GM21360 (cell line): ENCODE data around the gene NEK6.

Experiments used
- ATAC-seq: cut with Tn5 transposase; IDR thresholded peaks from one replicate; pipeline ENCODE4 v1.9.1; 2021; ENCODE audit warnings: mild to moderate bottlenecking, moderate library complexity; ENCODE audit not compliant: unreplicated experiment

NEK6 gene

DNA sequence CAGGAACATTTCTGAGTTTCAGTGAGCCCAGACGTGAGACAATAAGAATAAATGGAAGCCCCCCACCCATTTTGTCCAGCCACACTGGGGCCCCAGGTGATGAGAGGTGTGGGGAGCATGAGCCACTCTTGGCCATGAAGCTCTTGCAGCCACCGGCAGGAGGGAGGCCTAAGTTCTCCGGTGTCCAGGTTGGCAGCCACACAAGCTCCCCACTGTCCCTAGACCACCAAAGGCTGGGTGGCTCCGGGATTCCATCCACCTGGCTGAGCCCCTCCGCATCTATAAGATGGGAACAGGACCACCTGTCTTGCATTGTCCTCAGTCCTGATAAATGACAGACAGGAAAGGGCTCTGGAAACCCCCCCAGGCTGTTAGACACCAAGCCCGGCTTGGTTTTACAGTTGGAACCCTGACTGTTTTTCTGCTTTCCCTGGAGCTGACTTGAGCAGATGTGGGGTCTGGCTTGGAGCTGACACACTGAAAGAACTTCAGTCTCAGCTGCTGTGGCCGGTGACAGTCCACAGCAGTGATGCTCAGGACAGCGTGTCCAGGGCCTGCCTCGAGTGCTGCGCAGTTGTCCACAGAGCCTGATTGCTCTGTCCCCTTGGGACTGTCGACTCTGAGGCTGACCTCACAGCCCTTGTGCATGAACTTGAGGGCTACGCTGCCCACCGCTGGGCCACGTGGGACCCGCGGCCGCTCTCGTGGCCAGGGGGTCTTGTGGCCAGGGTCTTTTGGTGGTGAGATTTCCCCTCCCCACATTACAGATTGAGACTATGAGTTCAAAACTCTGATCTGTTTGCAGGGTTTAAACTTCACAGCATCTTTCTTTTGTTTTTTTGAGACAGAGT lies 82.7 kb downstream of the NEK6 start:
- ATAC-seq: no peak

DNA sequence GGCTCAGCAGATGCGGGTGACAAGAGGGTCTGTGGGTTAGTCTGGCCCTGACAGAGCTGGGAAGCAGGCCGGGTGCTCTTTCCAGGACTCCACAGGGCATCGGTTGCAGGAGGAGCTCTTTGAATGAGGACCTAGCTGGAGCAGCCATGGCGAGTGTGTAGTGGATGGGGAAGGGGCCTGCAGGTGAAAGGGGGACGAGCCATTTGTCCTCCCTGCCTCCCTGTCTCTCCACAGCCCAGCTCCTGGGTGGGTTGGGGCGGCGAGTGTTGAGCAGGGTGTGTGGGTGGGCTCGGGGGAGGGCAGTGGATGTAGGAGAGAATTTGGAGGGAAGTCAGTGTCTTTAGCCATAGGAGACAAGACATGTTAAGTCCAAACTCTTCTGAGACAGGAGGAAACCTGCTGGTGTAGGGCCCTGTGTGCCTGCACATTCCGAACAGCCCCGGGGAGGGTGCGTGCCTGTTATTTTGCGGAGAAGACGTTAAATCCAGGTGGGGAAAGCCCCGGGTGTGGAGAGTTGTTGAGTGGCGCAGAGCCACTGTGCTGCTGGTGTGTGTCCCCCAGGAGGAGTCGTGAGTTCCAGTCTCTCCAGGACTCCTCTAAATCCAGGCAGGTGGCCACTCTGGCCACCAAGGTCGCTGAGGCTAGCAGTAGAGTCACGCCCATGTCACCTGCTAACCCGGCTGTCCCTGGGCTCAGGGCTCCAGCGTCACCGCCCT lies 83.9 kb downstream of the NEK6 start:
- ATAC-seq: no peak

DNA sequence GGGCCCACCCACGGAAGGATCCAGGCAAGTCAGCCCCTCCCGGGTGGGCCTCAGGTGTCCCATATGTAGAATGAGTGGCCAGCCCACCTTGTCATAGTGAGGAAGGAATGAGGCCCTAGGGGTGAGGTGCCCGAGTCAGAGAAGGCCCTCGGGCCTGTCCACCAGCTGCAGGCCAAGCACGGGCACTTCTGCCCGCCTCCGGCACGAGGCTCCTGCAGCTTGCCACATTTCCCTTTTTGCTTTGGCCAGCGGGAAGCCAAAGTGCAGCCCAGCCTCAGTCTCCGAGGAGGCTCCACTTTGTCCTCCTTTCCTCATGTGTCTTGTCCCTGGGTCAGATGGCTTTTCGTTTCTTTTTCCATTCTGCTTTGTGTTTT lies 84.6 kb downstream of the NEK6 start:
- ATAC-seq: no peak

DNA sequence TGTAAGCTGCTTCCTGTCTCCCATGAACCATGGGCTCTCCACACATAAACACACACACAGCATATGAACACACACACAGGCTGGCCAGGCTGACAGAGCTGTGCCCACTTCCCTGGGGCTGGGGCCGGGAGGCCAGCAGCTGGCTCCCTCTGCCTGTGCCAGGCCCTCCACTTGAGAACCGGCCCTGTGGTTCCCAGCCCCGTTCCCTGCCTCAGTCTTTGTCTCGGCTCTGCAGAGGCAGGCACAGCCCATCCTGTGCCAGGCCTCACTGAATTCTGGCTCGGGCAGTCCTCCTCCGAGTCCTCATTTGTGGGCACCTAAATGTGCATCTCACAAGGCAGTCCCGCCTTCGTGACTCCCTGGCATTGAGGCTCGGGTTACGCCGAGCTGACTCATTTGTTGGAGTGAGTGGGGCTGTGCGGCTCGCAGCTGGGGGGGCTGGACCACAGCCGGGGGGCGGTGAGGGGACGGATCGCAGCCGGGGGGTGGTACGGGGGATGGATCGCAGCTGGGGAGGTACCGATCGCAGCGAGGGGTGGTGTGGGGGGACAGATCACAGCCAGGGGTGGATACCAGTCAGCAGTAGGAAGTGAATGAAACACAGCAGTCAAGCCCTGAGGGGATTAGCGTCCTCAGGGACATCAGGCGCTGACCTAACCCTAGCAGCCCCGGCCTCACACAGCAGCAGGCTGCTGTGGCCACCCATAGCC lies 85.2 kb downstream of the NEK6 start:
- no peak for ATAC-seq

DNA sequence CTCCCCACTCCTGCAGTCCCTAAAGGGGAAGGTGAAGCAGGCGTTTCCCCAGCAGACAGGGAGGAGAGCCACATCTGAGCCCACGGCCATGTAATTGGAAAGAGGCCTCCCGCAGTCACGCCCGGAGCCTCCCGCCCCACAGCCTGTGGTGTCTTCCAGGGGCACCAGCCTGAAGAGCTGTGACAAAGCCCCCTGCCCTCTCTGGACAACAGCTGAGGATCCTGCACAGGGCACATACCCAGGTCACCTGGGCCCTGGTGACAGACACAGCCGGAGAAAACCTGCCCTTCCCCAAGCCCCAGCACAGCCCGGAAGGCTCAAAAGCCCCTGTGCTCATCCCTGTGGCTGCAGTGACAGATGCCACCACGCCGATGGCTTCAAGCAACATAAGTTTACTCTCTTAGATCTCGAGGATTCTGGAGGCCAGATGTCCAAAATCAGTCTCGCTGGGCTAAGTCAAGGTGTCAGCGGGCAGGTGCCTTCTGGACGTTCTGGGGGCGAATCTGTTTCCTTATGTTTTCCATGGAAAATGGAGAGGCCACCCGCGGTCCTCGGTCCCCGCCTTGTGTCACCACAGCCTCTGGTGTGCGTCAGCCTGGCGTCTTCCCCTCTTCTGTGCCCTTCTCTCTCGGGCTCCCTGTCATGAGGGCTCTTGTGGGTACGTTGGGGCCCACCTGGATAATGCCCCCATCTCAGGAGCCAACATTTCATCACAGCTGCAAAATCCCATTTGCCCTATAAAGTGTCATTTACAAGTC lies 86.0 kb downstream of the NEK6 start:
- no peak for ATAC-seq

DNA sequence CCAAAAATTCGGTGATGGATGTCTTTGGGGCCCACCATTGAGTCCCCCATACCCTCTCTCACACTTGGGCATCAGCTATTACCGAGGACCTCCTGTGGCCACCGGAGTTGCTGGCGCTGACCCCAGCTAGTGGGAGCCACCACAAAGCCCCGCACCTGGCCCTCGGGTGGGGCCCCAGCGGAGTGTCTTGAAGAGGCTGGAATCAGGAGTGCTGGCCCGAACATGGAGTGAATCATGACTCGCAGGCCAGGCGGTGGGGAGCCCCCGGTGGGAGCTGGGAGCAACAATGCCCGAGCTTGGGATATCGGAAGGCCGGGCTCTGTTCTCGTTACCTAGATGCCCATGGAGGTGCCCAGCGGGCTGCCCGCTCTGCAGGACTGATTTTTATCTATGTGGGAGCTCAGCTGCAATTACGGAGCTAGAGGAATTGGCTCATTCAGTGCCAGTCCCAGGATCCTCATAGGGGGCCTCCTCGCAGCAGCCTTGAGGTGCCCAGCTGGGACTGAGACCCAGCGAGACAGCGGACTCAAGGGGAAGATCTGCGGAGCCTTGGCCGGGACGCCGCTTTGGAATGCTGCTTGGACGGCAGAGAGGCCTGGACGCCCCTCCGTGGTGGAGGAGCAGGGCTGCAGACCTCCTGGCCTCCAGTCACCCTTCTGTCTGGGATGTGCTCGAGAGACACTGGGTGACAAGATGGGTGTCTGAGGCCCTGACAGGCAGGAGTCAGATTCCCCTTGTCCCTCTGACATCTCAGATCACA lies 86.7 kb downstream of the NEK6 start:
- ATAC-seq: no peak

DNA sequence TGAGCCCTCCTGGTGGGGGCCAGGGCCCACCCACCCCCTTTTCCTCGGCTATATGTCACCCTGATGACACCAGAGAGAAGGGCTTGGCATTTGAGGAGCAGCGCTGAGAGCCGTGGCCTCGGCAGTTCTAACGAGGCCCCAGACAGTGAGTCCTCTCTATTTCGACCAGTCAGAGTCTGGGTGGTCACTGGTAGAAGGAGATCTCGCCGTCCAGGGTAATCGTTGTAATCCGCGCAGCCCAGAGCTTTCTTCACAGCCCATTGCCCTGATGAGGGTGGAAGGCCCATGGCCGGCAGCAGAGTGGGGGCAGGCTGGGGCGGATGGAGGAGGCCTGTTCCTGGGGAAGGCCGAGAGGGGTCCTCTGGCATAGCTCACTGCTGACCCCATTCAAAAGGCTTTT lies 87.3 kb downstream of the NEK6 start:
- no peak for ATAC-seq

DNA sequence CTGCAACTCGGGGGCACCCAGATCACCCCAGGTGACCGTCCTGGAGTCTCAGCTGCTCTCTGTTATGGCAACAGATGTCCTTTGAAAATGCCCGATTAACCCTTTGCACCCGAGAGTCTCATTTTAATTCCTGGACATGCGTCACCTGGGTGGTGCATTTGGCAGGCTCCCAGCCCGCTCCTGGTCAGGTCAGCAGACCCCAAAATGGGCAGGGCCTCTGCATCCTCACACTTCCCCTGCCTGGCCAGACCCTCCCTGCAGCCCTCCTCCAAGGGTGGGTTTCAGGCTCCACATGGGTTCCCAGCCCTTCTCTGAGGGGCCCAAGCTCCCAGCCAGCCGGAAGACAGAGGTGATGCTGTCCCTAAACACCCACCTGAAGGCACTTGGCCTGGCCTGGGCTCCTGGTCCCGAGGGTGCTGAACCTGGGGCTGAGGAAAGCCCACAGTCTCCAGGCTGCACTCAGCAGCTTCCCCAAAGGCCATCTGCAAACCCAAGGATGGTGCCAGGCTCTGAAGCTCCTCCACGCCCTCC lies 88.1 kb downstream of the NEK6 start:
- ATAC-seq: no peak

DNA sequence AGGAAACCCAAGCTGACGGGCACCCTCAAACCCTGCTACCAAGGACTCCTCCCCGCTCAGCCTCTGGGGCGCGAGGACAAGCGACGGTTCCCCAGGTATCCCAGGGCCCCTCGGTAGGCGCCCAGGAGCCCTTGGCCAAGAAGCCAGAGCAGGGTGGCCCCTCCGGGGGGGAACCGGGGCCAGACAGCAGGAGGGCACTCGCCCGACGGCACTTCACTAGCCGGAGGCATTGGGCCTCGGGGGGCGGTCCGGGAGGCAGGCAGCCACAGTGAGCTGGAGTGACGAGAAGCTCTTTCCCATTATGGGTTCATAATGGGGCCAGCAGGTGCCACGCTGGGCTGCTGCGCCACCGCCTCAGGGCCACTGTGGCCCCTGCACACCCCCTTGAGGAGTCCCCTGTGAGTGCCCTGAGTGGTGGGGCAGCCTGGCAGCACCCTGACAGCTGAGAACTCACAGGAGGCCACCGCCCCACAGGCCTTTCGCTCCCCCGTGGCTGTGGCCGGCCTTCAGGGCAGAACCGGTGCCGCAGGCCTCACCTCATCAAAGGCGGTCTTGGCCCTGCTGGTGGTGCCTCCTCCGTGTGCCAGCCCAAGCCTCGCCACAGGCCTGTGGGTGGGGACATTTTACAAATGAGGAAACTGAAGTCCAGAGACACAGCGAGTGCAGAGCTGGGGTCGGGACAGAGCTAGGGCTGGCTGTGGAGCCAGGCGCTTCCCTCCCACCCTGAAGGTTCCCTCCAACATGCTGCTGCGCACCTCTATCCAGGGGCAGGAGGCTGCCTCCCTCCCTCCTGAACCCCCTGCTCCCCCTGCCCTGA lies 88.8 kb downstream of the NEK6 start:
- no peak for ATAC-seq

DNA sequence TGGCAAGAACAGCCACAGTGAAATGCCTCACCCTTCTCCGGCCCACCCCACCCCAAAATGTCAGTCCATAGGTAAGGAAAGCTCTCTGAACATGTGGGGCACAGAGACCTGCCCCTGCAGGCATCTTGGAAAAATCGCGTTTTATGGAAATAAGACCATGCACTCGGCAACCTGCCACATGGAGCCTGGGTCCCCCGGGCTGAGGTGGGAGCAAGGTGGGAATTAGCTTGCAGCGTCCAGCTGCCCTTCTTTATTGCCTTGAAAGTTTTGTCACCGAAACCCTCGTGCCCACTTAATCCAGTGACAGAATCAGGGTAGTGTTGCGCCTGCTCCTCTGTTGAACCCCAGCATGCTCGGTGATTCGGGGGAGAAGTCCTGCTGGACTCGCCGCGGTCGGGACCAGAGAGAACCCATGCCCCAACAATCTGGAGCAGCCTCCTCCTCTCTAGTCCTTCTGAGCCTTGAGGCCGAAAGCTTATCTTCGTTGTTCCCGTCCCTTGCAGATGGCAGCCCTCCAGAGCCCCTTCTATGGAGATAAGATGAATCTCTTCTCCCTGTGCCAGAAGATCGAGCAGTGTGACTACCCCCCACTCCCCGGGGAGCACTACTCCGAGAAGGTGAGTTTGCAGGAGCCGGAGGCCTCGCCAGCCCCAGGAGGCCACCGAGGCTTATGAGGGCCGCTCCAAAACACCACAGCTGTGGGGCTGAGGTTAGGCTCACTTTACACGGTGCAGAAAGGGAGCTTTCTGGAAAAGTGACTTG lies 89.6 kb downstream of the NEK6 start:
- ATAC-seq: no peak

DNA sequence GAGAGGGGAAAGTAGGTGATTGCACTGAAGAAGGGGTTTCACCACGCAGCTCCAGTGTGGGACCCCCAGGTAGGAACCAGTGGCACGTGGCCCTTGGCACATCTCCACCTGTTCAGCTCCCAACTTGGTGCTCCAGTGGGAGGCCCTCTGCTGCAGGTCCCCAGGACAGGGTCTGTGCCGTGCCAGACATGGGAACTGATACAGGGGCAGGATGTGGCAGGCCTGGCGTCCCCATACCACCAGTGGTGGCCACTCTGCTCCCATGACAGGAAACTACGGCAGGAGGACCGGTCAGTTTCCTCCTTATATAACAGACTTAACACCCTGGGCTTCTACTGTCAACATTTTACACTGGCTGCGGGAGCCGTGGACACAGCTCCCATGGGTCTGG lies 90.2 kb downstream of the NEK6 start:
- no peak for ATAC-seq

DNA sequence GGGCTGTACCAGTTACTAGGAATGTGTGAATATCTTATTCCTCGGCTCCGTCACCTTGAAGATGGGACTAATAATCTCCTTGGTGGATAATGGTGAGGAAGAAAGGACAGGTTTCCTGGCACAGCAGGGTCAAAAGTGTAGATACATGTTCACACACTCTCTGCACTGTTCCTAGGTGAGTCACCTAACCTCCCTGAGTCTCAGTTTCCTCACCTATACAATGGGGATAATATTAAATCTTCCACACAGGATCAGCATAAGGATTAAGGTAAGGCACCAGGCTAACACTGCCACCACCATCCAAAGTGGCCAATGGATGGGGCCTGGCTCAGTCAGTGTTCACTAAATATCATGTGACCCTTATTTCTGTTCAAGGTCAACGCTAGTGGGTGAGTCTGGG lies 90.6 kb downstream of the NEK6 start:
- ATAC-seq: no peak

DNA sequence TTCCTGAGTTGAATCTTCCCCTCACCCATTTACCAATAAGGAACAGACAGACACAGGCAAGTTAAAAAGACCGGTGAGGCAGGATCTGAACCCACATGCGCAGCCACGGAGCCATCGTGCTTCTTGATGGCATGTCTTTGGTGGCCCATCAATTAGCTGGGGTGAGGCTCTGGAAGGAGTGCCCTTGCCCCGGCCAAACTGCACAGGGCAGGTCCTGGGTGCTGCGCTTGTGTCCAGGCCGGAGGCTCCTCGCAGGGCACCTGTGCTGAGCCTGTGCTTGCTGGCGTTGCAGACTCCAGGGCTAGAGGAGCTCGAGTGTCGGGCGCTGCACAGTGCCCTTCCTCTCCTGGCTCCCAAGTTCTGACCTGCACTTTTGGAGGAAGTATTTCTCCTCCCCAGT lies 91.1 kb downstream of the NEK6 start:
- no peak for ATAC-seq

DNA sequence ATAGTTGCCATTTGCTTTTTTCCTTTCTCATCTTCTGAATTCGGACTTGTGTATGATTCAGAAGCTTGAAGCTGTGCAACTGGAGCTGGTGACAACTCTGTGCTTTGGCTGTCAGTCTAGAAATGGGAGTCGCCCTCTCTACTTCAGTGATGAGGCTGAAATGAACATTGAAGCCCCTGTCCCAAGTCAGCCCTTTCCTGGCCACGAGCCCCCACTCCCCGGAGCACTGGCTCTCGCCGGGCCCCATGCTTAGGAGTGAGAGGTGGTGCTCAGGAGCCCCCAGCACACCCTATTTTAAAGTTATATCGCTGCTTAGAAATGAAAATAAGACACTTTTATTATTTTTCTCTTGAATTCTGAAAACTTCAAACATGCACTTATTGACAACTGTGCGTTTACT lies 91.5 kb downstream of the NEK6 start:
- ATAC-seq: no peak

DNA sequence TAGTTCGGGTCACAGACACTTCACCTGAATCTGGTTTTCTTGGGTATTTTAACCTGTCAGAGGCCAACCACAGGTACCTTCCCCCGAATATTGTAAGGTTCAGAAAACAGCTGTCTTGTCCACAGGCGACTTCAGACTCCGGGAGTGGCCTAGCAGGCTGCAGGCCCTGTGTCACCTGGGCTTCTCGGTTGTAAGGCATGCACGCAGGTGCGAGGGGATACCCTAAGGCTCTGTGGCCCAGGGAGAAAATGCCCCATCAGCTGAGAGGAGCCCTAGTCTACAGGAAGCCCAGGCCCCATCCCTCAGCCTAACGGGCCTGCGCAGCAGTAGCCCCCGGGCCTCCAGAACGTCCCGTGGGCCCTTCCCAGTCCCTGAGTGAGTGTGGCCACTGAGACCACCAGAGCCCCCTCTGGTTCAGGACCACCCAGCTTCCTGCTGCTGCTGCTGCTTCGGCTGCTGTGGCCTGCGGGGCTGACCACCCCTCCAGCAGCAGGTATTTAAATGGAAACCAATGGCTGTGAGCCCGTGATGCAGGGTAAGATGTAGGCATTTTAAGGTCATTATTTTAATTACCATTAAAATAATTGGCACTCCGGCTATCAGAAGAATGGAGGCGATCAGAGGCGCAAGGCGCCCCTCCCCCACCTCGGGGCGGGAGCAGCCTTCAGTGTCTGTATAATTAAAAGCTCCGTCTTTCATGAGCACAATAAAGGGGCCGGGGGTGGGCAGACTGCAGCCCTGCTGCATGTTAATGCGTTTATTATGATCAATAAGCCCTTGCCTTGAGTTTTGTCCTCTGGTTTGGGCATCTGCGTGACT lies 92.1 kb downstream of the NEK6 start:
- ATAC-seq: no peak

DNA sequence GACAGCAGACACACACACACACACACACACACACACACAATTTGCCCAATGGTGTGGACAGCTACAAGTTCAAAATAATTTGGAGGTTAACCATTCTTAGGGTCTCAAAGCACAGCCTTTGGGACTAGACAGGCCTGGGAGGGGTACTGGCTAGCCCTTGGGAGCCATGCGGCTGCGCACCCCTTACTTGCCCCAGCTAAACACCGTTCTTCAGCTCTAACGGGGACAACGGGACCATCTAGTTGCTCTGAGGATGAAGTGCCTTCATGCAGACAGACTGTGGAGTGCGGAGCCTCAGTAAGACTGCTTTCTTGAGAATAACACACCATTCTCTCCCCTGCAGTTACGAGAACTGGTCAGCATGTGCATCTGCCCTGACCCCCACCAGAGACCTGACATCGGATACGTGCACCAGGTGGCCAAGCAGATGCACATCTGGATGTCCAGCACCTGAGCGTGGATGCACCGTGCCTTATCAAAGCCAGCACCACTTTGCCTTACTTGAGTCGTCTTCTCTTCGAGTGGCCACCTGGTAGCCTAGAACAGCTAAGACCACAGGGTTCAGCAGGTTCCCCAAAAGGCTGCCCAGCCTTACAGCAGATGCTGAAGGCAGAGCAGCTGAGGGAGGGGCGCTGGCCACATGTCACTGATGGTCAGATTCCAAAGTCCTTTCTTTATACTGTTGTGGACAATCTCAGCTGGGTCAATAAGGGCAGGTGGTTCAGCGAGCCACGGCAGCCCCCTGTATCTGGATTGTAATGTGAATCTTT lies 92.9 kb downstream of the NEK6 start:
- ATAC-seq: no peak
